ENCODE measurements around the gene PSMD11. TPM values are rescaled to one million over a fixed set of nuclear protein-coding genes. Genes with fewer than 3 reads are reported as not detected.

Gene PSMD11
- total RNA-seq, 1 experiment from 2014 or later, result 169 TPM

DNA sequence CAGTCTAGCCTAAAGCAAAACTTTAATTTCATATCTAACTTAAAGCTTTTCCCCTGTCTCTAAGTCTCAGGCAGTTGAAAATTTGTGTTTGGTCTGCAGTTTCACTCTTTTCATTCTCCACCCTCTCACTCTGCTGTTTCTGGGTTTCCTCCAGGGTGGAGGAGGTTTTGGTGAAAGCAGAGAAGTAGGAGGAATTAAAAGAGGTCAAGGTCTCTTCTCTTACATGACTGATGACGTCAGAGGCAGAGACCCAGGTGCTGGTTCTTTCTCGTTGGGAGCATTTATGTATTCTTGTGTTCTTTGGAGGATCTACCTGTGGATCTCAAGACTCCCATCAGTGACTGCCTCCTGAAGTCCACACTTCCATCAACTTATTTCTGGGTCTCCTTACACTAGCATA is 2.4 kb upstream of the PSMD11 start:
- peaks cover 19% of the 10 kb centered on the region for H3K79me2 ChIP-seq (ENCODE audit: insufficient read depth, low read length)
- TF ChIP-seq, protein P1, sequence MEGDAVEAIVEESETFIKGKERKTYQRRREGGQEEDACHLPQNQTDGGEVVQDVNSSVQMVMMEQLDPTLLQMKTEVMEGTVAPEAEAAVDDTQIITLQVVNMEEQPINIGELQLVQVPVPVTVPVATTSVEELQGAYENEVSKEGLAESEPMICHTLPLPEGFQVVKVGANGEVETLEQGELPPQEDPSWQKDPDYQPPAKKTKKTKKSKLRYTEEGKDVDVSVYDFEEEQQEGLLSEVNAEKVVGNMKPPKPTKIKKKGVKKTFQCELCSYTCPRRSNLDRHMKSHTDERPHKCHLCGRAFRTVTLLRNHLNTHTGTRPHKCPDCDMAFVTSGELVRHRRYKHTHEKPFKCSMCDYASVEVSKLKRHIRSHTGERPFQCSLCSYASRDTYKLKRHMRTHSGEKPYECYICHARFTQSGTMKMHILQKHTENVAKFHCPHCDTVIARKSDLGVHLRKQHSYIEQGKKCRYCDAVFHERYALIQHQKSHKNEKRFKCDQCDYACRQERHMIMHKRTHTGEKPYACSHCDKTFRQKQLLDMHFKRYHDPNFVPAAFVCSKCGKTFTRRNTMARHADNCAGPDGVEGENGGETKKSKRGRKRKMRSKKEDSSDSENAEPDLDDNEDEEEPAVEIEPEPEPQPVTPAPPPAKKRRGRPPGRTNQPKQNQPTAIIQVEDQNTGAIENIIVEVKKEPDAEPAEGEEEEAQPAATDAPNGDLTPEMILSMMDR (conservative IDR thresholded peaks at IDR 0.05), result no peak
- H3T11ph ChIP-seq (ENCODE audit: low read length), result no peak overlapping the region

More for the DNA sequence above, 2.4 kb upstream of the PSMD11 start:
- no peaks in the 10 kb centered on the region for H3K4me1 ChIP-seq (ENCODE audit: insufficient read depth, low read length)
- no CpG with 5 or more reads among the region's 2 CpGs for WGBS (ENCODE audit: extremely low coverage, insufficient read length, low lambda C conversion rate)
- Mint-ChIP-seq H3K27me3 (ENCODE audit: low read depth) (peaks cover 30% of the 10 kb centered on the region), H3K4me3 (no peak overlapping the region), H3K9me3 (peaks cover 8 to 16% of the 10 kb centered on the region in 2 experiments; a peak in 4 of 5 replicates), H3K4me1 (peaks cover 18 to 20% of the 10 kb centered on the region in 2 experiments), H3K36me3 (ENCODE audit: insufficient read depth in 1 of 3, low read depth in 3 of 3) (peaks cover 5 to 11% (median 7%) of the 10 kb centered on the region in 3 experiments), H3K27ac (no peak overlapping the region)
- no peak overlapping the region for H3K27ac ChIP-seq (ENCODE audit: insufficient read length, low read depth, low read length)
- no peak overlapping the region for H3K18ac ChIP-seq (ENCODE audit: insufficient read length, low read depth, low read length)
- H2AK5ac ChIP-seq (ENCODE audit: insufficient read length, low read length), result no peak overlapping the region
- no peak overlapping the region for H3K9ac ChIP-seq (ENCODE audit: extremely low read depth, insufficient read length, low read length)
- no peak overlapping the region for H2BK5ac ChIP-seq (ENCODE audit: insufficient read length, low read length)
- DNase-seq, result no peak
- no peaks in the 10 kb centered on the region; the same call in 1 of the 2 replicates for H3K27me3 ChIP-seq (ENCODE audit: insufficient read depth, low read length)
- H3K9me3 ChIP-seq (ENCODE audit: control insufficient read depth, low read depth, low read length), result no peaks in the 10 kb centered on the region
- no peak overlapping the region for H2BK15ac ChIP-seq (ENCODE audit: low read depth, low read length)
- H4K8ac ChIP-seq (replicated peaks; ENCODE audit: insufficient read length, low read depth, low read length), result no peak overlapping the region
- H4K20me1 ChIP-seq (ENCODE audit: control insufficient read depth, insufficient read depth, insufficient read length), result no peaks in the 10 kb centered on the region
- H3K14ac ChIP-seq (ENCODE audit: insufficient read depth, low read length), result no peak overlapping the region
- H2BK120ac ChIP-seq (ENCODE audit: low read depth, low read length, poor library complexity, severe bottlenecking), result no peak overlapping the region
- no peak overlapping the region for H4K91ac ChIP-seq (ENCODE audit: insufficient read length, low read depth, low read length)
- no peak overlapping the region for H2BK20ac ChIP-seq (ENCODE audit: low read depth, low read length, poor library complexity, severe bottlenecking)
- H3K56ac ChIP-seq (ENCODE audit: insufficient read length, low read depth, low read length), result no peak overlapping the region
- H3K4me2 ChIP-seq (ENCODE audit: insufficient read depth, insufficient read length, low read length), result no peak overlapping the region
- H3K4ac ChIP-seq (ENCODE audit: low read depth, low read length), result no peak overlapping the region
- peaks cover 16% of the 10 kb centered on the region for H3K23me2 ChIP-seq (ENCODE audit: insufficient read length, low read depth, low read length, poor library complexity, severe bottlenecking)
- H3K79me1 ChIP-seq (ENCODE audit: insufficient read depth, low read depth, low read length, poor library complexity, severe bottlenecking), result no peaks in the 10 kb centered on the region
- no peak overlapping the region for H2AFZ ChIP-seq (ENCODE audit: low read length)
- H2BK12ac ChIP-seq (ENCODE audit: insufficient read length, low read depth, low read length), result no peak overlapping the region
- no peak overlapping the region for H4K5ac ChIP-seq (ENCODE audit: insufficient read length, low read depth, low read length)
- no peak overlapping the region for H3K23ac ChIP-seq (ENCODE audit: insufficient read length, low read depth, low read length)
